Caco-2 (cell line): ENCODE results near the gene TEX51. TPM values are rescaled to one million over a fixed set of nuclear protein-coding genes. Genes with fewer than 3 reads are reported as not detected.

Experiments
- BruUV-seq: library from RNA; stranded (reverse); fragments of 400-500 nt; replicated peaks from 2 replicates; lab custom pipeline; 2021; lab: Mats Ljungman, UMichigan
- CTCF ChIA-PET: fragments of 300-600 bp; sonication (Branson Sonifier 250); formaldehyde crosslinking; loops from one replicate; lab custom pipeline; 2022; ENCODE audit warnings: antibody characterized with exemption; lab: Charles Lee
- POLR2A ChIA-PET: fragments of 300-600 bp; sonication (Branson Sonifier 250); formaldehyde crosslinking; loops from one replicate; lab custom pipeline; 2022; ENCODE audit warnings: antibody characterized with exemption; lab: Charles Lee
- DNase-seq, 2 experiments: peaks; one replicate each; pipeline versions ENCODE4 v3.0.0 to v3.0.0-alpha.2; 2020 to 2022
- H3K27me3 ChIP-seq: replicated peaks from 2 replicates; pipeline ENCODE4 v1.6.0; 2011; ENCODE audit warnings: low read length; ENCODE audit not compliant: control insufficient read depth, insufficient read depth
- H3K36me3 ChIP-seq: 2 replicates; pipeline ENCODE4 v1.5.1; 2011; ENCODE audit warnings: low read length; ENCODE audit not compliant: control insufficient read depth, insufficient read depth
- H3K4me1 ChIP-seq: fragments of 250-450 bp; sonication (Bioruptor Pico); 2 replicates; pipeline ENCODE4 v1.5.1; 2020; ENCODE audit warnings: mild to moderate bottlenecking
- H3K4me3 ChIP-seq: 2 replicates; pipeline ENCODE4 v1.5.1; 2011; ENCODE audit warnings: low read depth, mild to moderate bottlenecking, control low read depth, low read length
- H3K9me3 ChIP-seq: fragments of 250-450 bp; sonication (Bioruptor Pico); 2 replicates; pipeline ENCODE4 v1.5.1; 2020; ENCODE audit warnings: mild to moderate bottlenecking, moderate library complexity
- H3K27ac Mint-ChIP-seq: one replicate; pipeline ENCODE4 v1.8.0; 2022; ENCODE audit warnings: mixed read lengths; ENCODE audit not compliant: unreplicated experiment
- H3K27me3 Mint-ChIP-seq: one replicate; pipeline ENCODE4 v1.8.0; 2022; ENCODE audit warnings: mixed read lengths; ENCODE audit not compliant: insufficient read depth, unreplicated experiment
- H3K36me3 Mint-ChIP-seq: one replicate; pipeline ENCODE4 v1.8.0; 2022; ENCODE audit warnings: mild to moderate bottlenecking, mixed read lengths; ENCODE audit not compliant: insufficient read depth, unreplicated experiment
- H3K4me1 Mint-ChIP-seq: one replicate; pipeline ENCODE4 v1.8.0; 2022; ENCODE audit warnings: low read depth, mixed read lengths; ENCODE audit not compliant: unreplicated experiment
- H3K4me3 Mint-ChIP-seq: one replicate; pipeline ENCODE4 v1.8.0; 2022; ENCODE audit warnings: mild to moderate bottlenecking, moderate library complexity, mixed read lengths; ENCODE audit not compliant: unreplicated experiment
- H3K9me3 Mint-ChIP-seq: one replicate; pipeline ENCODE4 v1.8.0; 2022; ENCODE audit warnings: mixed read lengths; ENCODE audit not compliant: unreplicated experiment
- intact Hi-C: fragments of 100-400 bp; cut with micrococcal nuclease; formaldehyde crosslinking; loops from one replicate; pipeline ENCODE4 v1.10.0; 2022; ENCODE audit not compliant: unreplicated experiment
- total RNA-seq: library from RNA; stranded (reverse); gene quantifications from 2 replicates; pipeline ENCODE4 v1.2.3, GENCODE V29; 2022
- TF ChIP-seq, protein P1 (sequence below), 2 experiments: fragments of 200-600 bp in 1 of 2; IDR thresholded peaks; 1 replicate in 1 of 2; 2 replicates in 1 of 2; pipeline versions ENCODE4 v1.5.1 to v1.8.0; 2011 to 2022; ENCODE audit warnings: antibody characterized with exemption in 1 of 2, control low read depth in 1 of 2, inconsistent platforms in 1 of 2, low read depth in 1 of 2, low read length in 1 of 2, mild to moderate bottlenecking in 1 of 2, moderate library complexity in 1 of 2; ENCODE audit not compliant: insufficient read depth in 1 of 2, severe bottlenecking in 1 of 2, unreplicated experiment in 1 of 2

TEX51 gene
- total RNA-seq, 1 experiment from 2014 or later = not detected

DNA sequence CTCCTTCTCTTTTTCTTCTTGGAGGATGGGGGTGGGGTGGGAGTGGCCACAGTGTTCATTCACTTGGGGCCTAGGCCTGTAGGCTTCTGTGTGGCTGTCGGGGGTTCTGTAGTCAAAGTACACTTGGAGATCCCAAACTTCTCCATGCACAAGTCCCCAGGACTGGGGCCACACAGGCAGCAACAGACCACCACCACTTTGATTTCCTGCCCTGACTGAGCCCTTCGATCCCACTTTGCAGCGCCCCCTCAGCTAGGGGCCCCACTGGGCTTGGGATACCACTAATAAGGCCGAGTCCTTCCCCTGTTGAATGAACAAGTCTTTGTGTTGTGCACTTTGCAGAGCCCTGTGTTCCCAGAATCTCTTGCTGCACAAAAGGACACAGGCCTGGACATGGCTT lies 5.5 kb upstream of the TEX51 start:
- H3K27me3 ChIP-seq = no peaks in the 10 kb centered on the region
- Mint-ChIP-seq H3K4me3 (no peak overlapping the region), H3K27ac (no peak overlapping the region), H3K9me3 (peaks cover 8% of the 10 kb centered on the region), H3K4me1 (no peaks in the 10 kb centered on the region), H3K27me3 (peaks cover 3% of the 10 kb centered on the region), H3K36me3 (no peaks in the 10 kb centered on the region)
- POLR2A ChIA-PET = no interaction called here
- H3K4me3 ChIP-seq = no peak overlapping the region
- BruUV-seq = no TSS peak
- H3K36me3 ChIP-seq = no peaks in the 10 kb centered on the region
- intact Hi-C loops = no loop called here
- H3K4me1 ChIP-seq = no peaks in the 10 kb centered on the region
- H3K9me3 ChIP-seq = no peaks in the 10 kb centered on the region
- CTCF ChIA-PET = no interaction called here
- TF ChIP-seq, protein P1, sequence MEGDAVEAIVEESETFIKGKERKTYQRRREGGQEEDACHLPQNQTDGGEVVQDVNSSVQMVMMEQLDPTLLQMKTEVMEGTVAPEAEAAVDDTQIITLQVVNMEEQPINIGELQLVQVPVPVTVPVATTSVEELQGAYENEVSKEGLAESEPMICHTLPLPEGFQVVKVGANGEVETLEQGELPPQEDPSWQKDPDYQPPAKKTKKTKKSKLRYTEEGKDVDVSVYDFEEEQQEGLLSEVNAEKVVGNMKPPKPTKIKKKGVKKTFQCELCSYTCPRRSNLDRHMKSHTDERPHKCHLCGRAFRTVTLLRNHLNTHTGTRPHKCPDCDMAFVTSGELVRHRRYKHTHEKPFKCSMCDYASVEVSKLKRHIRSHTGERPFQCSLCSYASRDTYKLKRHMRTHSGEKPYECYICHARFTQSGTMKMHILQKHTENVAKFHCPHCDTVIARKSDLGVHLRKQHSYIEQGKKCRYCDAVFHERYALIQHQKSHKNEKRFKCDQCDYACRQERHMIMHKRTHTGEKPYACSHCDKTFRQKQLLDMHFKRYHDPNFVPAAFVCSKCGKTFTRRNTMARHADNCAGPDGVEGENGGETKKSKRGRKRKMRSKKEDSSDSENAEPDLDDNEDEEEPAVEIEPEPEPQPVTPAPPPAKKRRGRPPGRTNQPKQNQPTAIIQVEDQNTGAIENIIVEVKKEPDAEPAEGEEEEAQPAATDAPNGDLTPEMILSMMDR (IDR thresholded peaks at IDR 0.05; ENCODE audit: insufficient read depth in 1 of 2, low read depth in 1 of 2, low read length in 1 of 2, severe bottlenecking in 1 of 2, unreplicated experiment in 1 of 2) = no peak
- DNase-seq = peak in 1 of 2 experiments; percentile 15

GRCh38 chr2:126893606-126894005 lies 5.1 kb upstream of the TEX51 start:
- Histone ChIP-seq H3K4me3 (no peak overlapping the region), H3K27me3 (no peaks in the 10 kb centered on the region), H3K9me3 (no peaks in the 10 kb centered on the region), H3K4me1 (no peaks in the 10 kb centered on the region), H3K36me3 (no peaks in the 10 kb centered on the region)
- intact Hi-C loops = no loop called here
- ChIA-PET POLR2A (no interaction called here), CTCF (no interaction called here)
- H3K9me3 Mint-ChIP-seq = peaks cover 10% of the 10 kb centered on the region
- H3K27me3 Mint-ChIP-seq = peaks cover 3% of the 10 kb centered on the region
- no peaks in the 10 kb centered on the region for H3K36me3 Mint-ChIP-seq
- TF ChIP-seq, protein P1 (IDR thresholded peaks at IDR 0.05; ENCODE audit: insufficient read depth in 1 of 2, low read depth in 1 of 2, low read length in 1 of 2, severe bottlenecking in 1 of 2, unreplicated experiment in 1 of 2) = no peak
- no peak overlapping the region for H3K4me3 Mint-ChIP-seq
- H3K27ac Mint-ChIP-seq = no peak overlapping the region
- peak in 1 of 2 experiments; percentile 24 for DNase-seq
- no peaks in the 10 kb centered on the region for H3K4me1 Mint-ChIP-seq
- BruUV-seq = no TSS peak

DNA sequence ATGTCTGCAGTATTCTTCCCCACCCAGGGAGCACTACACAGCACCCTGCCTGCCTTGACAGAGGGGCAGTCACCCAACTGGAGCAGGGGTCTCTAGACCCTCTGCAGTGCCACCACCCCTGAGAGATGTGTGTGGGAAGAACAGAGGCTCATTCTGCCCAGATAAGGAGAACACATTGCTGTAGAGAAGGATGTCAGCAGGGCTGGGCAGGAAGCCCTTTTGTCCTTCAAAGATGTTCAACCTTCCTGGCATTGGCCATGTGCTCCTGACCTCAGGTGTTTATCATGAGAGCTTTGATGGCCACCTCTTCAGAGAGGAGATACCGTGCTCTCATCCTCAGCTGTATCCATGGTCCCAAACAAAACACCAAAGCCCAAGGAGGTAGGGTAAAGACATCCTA lies 4.6 kb upstream of the TEX51 start:
- Histone ChIP-seq H3K4me1 (no peaks in the 10 kb centered on the region), H3K4me3 (no peak overlapping the region), H3K36me3 (no peaks in the 10 kb centered on the region), H3K9me3 (no peaks in the 10 kb centered on the region), H3K27me3 (no peaks in the 10 kb centered on the region)
- no peak for DNase-seq
- Mint-ChIP-seq H3K27ac (no peak overlapping the region), H3K27me3 (peaks cover 3% of the 10 kb centered on the region), H3K4me1 (no peaks in the 10 kb centered on the region), H3K36me3 (no peaks in the 10 kb centered on the region), H3K4me3 (no peak overlapping the region), H3K9me3 (peaks cover 10% of the 10 kb centered on the region)
- TF ChIP-seq, protein P1 (IDR thresholded peaks at IDR 0.05; ENCODE audit: insufficient read depth in 1 of 2, low read depth in 1 of 2, low read length in 1 of 2, severe bottlenecking in 1 of 2, unreplicated experiment in 1 of 2) = no peak
- ChIA-PET CTCF (no interaction called here), POLR2A (no interaction called here)
- BruUV-seq = no TSS peak
- intact Hi-C loops = no loop called here
